GM21528 (cell line): Measurements from ENCODE around the gene ZNF428.
"Not testable (repeated sequence)": the region's sequence is repeated elsewhere in the genome, so short reads cannot be mapped to it uniquely, and the experiment has no call there.

Experiments
- ATAC-seq: cut with Tn5 transposase; IDR thresholded peaks from one replicate; pipeline ENCODE4 v1.9.1; 2021; ENCODE audit warnings: mild to moderate bottlenecking, moderate library complexity; ENCODE audit not compliant: unreplicated experiment, low FRiP score

Gene ZNF428

GRCh38 chr19:43640424-43640757 is 21.0 kb upstream of the ZNF428 start:
- ATAC-seq = no peak

GRCh38 chr19:43639519-43640423 is 20.3 kb upstream of the ZNF428 start, which contains the start of gene CADM4:
CADM4 (minus strand) TSS chr19:43639850; CDS start chr19:43639790, 60 bp downstream.
- no peak for ATAC-seq

- ATAC-seq = no peak
Observed at GRCh38 chr19:43638995-43639518, 19.6 kb upstream of the ZNF428 start.

GRCh38 chr19:43638214-43638994 is 19.0 kb upstream of the ZNF428 start:
- ATAC-seq = no peak

- ATAC-seq = no peak
Observed at GRCh38 chr19:43636121-43636683, 16.8 kb upstream of the ZNF428 start.

- not testable (repeated sequence) for ATAC-seq
Observed at GRCh38 chr19:43635561-43635940, 16.1 kb upstream of the ZNF428 start.

GRCh38 chr19:43634872-43635560 is 15.6 kb upstream of the ZNF428 start:
- no peak for ATAC-seq

- ATAC-seq = no peak
Observed at GRCh38 chr19:43634506-43634871, 15.1 kb upstream of the ZNF428 start.

- ATAC-seq = no peak
Observed at GRCh38 chr19:43634068-43634467, 14.6 kb upstream of the ZNF428 start.

- no peak for ATAC-seq
Observed at GRCh38 chr19:43633520-43633919, 14.1 kb upstream of the ZNF428 start.

GRCh38 chr19:43631491-43631890 is 12.1 kb upstream of the ZNF428 start:
- no peak for ATAC-seq

GRCh38 chr19:43628646-43629326 is 9.4 kb upstream of the ZNF428 start:
- no peak for ATAC-seq

GRCh38 chr19:43626838-43627237 is 7.4 kb upstream of the ZNF428 start:
- no peak for ATAC-seq

GRCh38 chr19:43625918-43626579 is 6.6 kb upstream of the ZNF428 start:
- no peak for ATAC-seq

GRCh38 chr19:43624933-43625332 is 5.5 kb upstream of the ZNF428 start:
- no peak for ATAC-seq

GRCh38 chr19:43623889-43624670 is 4.7 kb upstream of the ZNF428 start:
- ATAC-seq = no peak

- ATAC-seq = no peak
Observed at GRCh38 chr19:43622956-43623355, 3.5 kb upstream of the ZNF428 start.

GRCh38 chr19:43622070-43622469 is 2.6 kb upstream of the ZNF428 start:
- ATAC-seq = no peak
